PC-9 (cell line): ENCODE measurements around the gene ACTG1. TPM values are rescaled to one million over a fixed set of nuclear protein-coding genes. Genes with fewer than 3 reads are reported as not detected.
A peak's percentile ranks its signal among the peaks of the same experiment; 100 is the strongest.

Experiments
- BruUV-seq: library from RNA; stranded (reverse); fragments of 400-500 nt; replicated peaks from 2 replicates; lab custom pipeline; 2021; lab: Mats Ljungman, UMichigan
- CTCF ChIA-PET: fragments of 300-600 bp; sonication (Branson Sonifier 250); formaldehyde crosslinking; loops from one replicate; lab custom pipeline; 2022; ENCODE audit warnings: antibody characterized with exemption; lab: Charles Lee
- POLR2A ChIA-PET: fragments of 300-600 bp; sonication (Branson Sonifier 250); formaldehyde crosslinking; loops from one replicate; lab custom pipeline; 2022; ENCODE audit warnings: antibody characterized with exemption; ENCODE audit not compliant: unreplicated experiment; lab: Charles Lee
- DNase-seq, 2 experiments: peaks; one replicate each; pipeline versions ENCODE4 v3.0.0 to v3.0.0-alpha.2; 2015 to 2022; ENCODE audit warnings: mixed read lengths in 1 of 2
- H2AFZ ChIP-seq: fragments of 200-600 bp; sonication (generic); 2 replicates; pipeline ENCODE4 v1.8.1; 2017; ENCODE audit warnings: antibody characterized with exemption
- H3F3A ChIP-seq: fragments of 200-600 bp; sonication (generic); 2 replicates; pipeline ENCODE4 v1.8.1; 2017; ENCODE audit warnings: antibody characterized with exemption, mild to moderate bottlenecking, low read depth; ENCODE audit not compliant: insufficient read depth
- H3K27ac ChIP-seq: fragments of 200-600 bp; sonication (generic); 2 replicates; pipeline ENCODE4 v1.6.1; 2016; ENCODE audit warnings: mixed run types
- H3K27me3 ChIP-seq: fragments of 200-600 bp; sonication (generic); 2 replicates; pipeline ENCODE4 v1.6.1; 2016; ENCODE audit warnings: low read depth, mixed run types; ENCODE audit not compliant: insufficient read depth
- H3K36me3 ChIP-seq: fragments of 200-600 bp; sonication (generic); 2 replicates; pipeline ENCODE4 v1.6.1; 2016; ENCODE audit warnings: low read depth, mixed run types
- H3K4me1 ChIP-seq: fragments of 200-600 bp; sonication (generic); replicated peaks from 2 replicates; pipeline ENCODE4 v1.6.1; 2016; ENCODE audit warnings: mixed run types; ENCODE audit not compliant: insufficient read depth
- H3K4me2 ChIP-seq: fragments of 200-600 bp; sonication (generic); 2 replicates; pipeline ENCODE4 v1.6.1; 2017; ENCODE audit warnings: mixed run types
- H3K4me3 ChIP-seq: fragments of 200-600 bp; sonication (generic); 2 replicates; pipeline ENCODE4 v1.6.1; 2016; ENCODE audit warnings: mixed run types
- H3K79me2 ChIP-seq: fragments of 200-600 bp; sonication (generic); 2 replicates; pipeline ENCODE4 v1.6.1; 2017; ENCODE audit warnings: low read depth, mixed run types
- H3K9me2 ChIP-seq: fragments of 200-600 bp; sonication (generic); 2 replicates; pipeline ENCODE4 v1.8.1; 2017; ENCODE audit warnings: mild to moderate bottlenecking; ENCODE audit not compliant: insufficient read depth
- H3K9me3 ChIP-seq: fragments of 200-600 bp; sonication (generic); 2 replicates; pipeline ENCODE4 v1.8.1; 2016; ENCODE audit warnings: low read depth; ENCODE audit not compliant: insufficient read depth
- H4K20me1 ChIP-seq: fragments of 200-600 bp; sonication (generic); 2 replicates; pipeline ENCODE4 v1.8.1; 2017; ENCODE audit not compliant: insufficient read depth
- CTCF ChIP-seq: fragments of 200-600 bp; sonication (generic); conservative IDR thresholded peaks from 2 replicates; pipeline ENCODE4 v1.6.1; 2017; ENCODE audit warnings: mixed run types, antibody characterized with exemption, mild to moderate bottlenecking, moderate library complexity
- EZH2 ChIP-seq: fragments of 200-600 bp; sonication (generic); IDR thresholded peaks from 2 replicates; pipeline ENCODE4 v1.8.0; 2017; ENCODE audit warnings: antibody characterized with exemption, low read depth
- intact Hi-C: fragments of 100-400 bp; cut with micrococcal nuclease; formaldehyde crosslinking; loops from one replicate; pipeline ENCODE4 v1.10.0; 2022; ENCODE audit not compliant: unreplicated experiment
- total RNA-seq: library from RNA; stranded (reverse); gene quantifications from 2 replicates; pipeline ENCODE4 v1.2.3, GENCODE V29; 2021

The ACTG1 gene
- total RNA-seq, 1 experiment from 2014 or later, result 3,629 TPM

GRCh38 chr17:81513753-81514488 lies 1.3 kb upstream of the ACTG1 start:
- Histone ChIP-seq H3F3A (peaks cover 57% of the 10 kb centered on the region), H3K4me3 (peak overlapping the region; percentile 76), H3K4me1 (peaks cover 23% of the 10 kb centered on the region), H3K27me3 (no peaks in the 10 kb centered on the region), H3K4me2 (peak overlapping the region; percentile 87), H4K20me1 (peaks cover 34% of the 10 kb centered on the region), H3K9me3 (no peaks in the 10 kb centered on the region), H3K36me3 (peaks cover 32% of the 10 kb centered on the region), H3K27ac (peak overlapping the region; percentile 96), H3K79me2 (peaks cover 63% of the 10 kb centered on the region), H3K9me2 (no peaks in the 10 kb centered on the region), H2AFZ (no peak overlapping the region)
- intact Hi-C loops, result no loop called here
- BruUV-seq, result no TSS peak
- ChIA-PET POLR2A (interaction anchor here (0.6 kb wide), 2 partner anchors 199 to 585 kb away, joined by 3 read pairs; no protein-coding TSS in a partner anchor), CTCF (no interaction called here)
- peak; percentile 41 to 63 for DNase-seq
- no peak for TF ChIP-seq EZH2
- TF ChIP-seq CTCF, result no peak

GRCh38 chr17:81513372-81513752 lies 763 bp upstream of the ACTG1 start:
- POLR2A ChIA-PET, result interaction anchor here (0.6 kb wide), 1 partner anchor 97 kb away, joined by 27 read pairs; no protein-coding TSS in a partner anchor
- TF ChIP-seq EZH2 (no peak), CTCF (no peak)
- Histone ChIP-seq H3K4me3 (peak overlapping the region; percentile 76), H3F3A (peaks cover 62% of the 10 kb centered on the region), H4K20me1 (peaks cover 39% of the 10 kb centered on the region), H2AFZ (no peak overlapping the region), H3K27me3 (no peaks in the 10 kb centered on the region), H3K27ac (peak overlapping the region; percentile 96), H3K9me2 (no peaks in the 10 kb centered on the region), H3K4me1 (peaks cover 19% of the 10 kb centered on the region), H3K79me2 (peaks cover 67% of the 10 kb centered on the region), H3K4me2 (peak overlapping the region; percentile 87), H3K9me3 (no peaks in the 10 kb centered on the region), H3K36me3 (peaks cover 32% of the 10 kb centered on the region)
- peak in 1 of 2 experiments; percentile 74 for DNase-seq
- TSS peak; percentile 10 for BruUV-seq
- intact Hi-C loops, result no loop called here
- CTCF ChIA-PET, result interaction anchor here (0.6 kb wide), 1 partner anchor 164 kb away, joined by 4 read pairs; no protein-coding TSS in a partner anchor

GRCh38 chr17:81511804-81512561 lies 616 bp downstream of the ACTG1 start:
- Histone ChIP-seq H3K4me1 (peaks cover 16% of the 10 kb centered on the region), H3F3A (peaks cover 71% of the 10 kb centered on the region), H3K27me3 (no peaks in the 10 kb centered on the region), H3K79me2 (peaks cover 67% of the 10 kb centered on the region), H3K9me3 (no peaks in the 10 kb centered on the region), H3K4me3 (peak overlapping the region; percentile 81), H3K9me2 (no peaks in the 10 kb centered on the region), H2AFZ (no peak overlapping the region), H4K20me1 (peaks cover 41% of the 10 kb centered on the region), H3K27ac (peak overlapping the region; percentile 59), H3K4me2 (peak overlapping the region; percentile 99), H3K36me3 (peaks cover 32% of the 10 kb centered on the region)
- TSS peak; percentile 59 for BruUV-seq
- intact Hi-C loops, result no loop called here
- TF ChIP-seq CTCF (no peak), EZH2 (no peak)
- no peak for DNase-seq
- ChIA-PET POLR2A (interaction anchor here (0.6 to 0.7 kb wide), 4 partner anchors 40 to 259 kb away, joined by 5 to 9 read pairs (median 6); no protein-coding TSS in a partner anchor), CTCF (no interaction called here)
